8988T (cell line): ENCODE measurements around the gene MRM3.
"Not testable (repeated sequence)": the region's sequence is repeated elsewhere in the genome, so short reads cannot be mapped to it uniquely, and the experiment has no call there.

Source experiments
- DNase-seq: peaks from one replicate; pipeline ENCODE4 v3.0.0; 2011

The MRM3 gene

DNA sequence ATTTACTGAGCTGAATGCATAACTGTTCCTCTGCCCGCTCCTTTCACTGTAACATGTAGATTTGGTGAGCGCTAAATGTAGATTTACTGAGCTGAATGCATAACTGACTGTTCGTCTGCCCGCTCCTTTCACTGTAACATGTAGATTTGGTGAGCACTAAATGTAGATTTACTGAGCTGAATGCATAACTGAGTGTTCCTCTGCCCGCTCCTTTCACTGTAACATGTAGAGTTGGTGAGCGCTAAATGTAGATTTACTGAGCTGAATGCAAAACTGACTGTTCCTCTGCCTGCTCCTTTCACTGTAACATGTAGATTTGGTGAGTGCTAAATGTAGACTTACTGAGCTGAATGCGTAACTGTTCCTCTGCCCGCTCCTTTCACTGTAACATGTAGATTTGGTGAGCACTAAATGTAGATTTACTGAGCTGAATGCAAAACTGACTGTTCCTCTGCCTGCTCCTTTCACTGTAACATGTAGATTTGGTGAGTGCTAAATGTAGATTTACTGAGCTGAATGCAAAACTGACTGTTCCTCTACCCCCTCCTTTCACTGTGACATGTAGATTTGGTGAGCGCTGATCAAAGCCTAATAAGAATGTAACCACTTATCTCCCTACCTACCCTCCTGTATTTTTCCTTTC lies 26.7 kb upstream of the MRM3 start:
- DNase-seq: not testable (repeated sequence)

DNA sequence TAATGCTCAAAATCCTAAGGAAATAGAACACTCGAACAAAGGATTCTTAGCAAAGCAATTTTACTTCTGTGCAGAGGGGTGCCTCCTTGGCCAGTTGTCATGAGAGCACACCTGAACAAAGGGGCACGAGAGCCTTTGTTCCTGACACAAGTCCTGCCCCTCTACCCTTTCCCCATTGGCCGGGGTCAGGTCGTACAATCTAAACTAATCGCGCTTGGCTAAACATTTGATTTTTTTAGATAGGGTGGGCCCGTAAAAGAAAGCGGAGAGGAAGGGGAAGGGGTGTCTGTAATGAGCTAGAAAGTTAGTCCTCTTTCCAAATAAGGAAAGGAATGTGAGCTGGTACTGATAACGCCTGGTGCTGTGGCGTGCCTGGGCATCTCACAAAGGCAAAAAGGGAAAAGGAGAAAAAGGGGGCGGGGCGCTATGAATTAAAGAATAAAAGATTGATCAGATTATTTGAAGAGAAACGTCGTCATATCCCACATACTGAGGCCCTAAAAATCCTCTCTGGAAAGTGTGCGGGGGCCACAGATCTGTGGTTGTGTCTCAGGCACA lies 26.1 kb upstream of the MRM3 start:
- not testable (repeated sequence) for DNase-seq

- DNase-seq: no peak
Observed at GRCh38 chr17:759964-760363, 22.2 kb upstream of the MRM3 start.

DNA sequence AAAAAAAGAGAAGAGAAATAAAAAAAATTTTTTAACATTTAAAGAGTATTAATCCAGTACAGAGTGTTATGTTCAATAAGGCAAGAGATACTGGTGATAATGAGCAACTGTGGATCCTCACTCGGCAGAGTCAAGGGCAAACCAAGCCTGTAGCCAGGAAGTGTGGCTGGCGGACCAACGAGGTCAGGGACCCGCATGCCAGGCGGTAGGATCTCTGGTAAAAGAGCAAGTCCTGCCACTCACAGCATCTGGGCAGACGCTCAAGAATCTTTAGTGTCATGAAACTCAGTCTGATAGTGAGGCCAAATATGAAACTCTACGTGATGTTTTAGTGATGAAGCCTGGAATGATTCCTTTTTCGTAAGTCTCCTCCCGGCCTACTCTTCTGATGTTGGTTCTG lies 21.8 kb upstream of the MRM3 start:
- DNase-seq: no peak

- no peak for DNase-seq
Observed at GRCh38 chr17:767076-767475, 15.1 kb upstream of the MRM3 start.

- no peak for DNase-seq
Observed at GRCh38 chr17:773016-773415, 9.1 kb upstream of the MRM3 start.

DNA sequence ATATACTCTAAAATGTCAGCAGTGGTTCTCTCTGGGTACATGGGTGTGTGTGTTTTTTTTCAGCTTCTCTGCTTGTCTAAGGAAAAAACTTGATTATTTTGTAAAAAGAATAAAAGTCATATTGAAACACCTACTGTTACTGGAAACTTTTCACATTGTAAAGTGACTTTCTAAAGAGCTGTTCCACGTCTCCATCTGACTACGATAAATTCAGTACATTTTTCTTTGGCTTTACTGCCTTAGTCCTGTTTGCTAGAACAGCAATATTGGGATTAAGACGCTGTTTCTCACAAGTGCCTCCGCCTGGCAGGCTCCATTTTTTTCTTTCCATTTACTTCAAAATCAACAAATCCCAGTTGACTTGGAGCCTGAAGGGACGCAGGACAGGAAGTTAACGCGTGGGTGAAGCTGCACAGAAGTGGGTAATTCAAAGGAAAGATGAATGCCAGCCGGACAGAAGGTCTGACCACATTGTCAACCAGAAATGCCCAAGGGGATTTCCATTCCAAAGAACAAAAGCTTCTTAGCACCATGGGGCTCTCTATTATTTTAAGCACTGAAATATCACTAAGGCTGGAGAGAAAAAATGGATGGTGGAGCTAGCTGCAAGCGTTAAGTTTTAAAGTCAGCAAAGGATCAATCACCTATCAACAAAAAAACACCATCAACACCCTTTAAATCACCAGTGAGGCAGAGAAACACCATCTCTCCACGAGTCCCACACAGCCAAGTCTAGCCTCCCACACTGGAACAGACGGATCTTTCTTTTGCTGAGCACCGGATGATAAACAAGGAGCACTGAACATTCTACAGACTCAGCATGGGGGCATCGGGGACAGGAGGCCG lies 8.5 kb upstream of the MRM3 start:
- no peak for DNase-seq

DNA sequence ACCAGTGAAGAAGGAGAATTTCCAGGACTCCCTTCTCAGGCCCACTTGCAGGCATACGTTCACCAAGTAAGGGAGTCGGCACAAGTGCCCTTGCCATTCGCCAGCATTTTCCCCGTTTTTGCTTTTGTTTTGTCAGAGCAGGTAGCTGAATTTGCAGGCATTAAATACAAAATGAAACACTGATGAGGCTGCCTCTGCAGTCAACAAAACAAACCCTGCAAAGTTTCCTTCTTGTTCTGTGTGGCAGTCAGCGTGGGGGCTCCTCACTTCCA lies 7.9 kb upstream of the MRM3 start:
- DNase-seq: no peak

DNA sequence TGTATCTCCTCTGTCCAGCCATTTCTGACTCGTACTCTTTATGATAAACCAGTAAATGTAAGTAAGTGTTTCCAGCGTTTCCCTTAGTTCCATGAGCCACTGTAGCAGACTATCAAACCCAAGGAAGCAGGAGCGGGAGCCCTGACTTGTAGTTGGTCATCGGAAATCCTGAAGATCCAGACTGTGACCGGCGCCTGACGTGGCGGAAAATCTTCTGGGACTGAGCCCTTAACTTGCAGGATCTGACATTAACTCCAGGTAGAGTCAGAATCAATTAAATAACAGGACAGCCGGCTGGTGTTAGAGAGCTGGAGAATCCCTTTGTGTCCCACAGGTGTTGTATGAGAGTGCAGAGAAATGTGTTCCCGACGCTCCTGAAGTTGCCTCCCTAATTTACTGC lies 4.1 kb upstream of the MRM3 start:
- DNase-seq: no peak

DNA sequence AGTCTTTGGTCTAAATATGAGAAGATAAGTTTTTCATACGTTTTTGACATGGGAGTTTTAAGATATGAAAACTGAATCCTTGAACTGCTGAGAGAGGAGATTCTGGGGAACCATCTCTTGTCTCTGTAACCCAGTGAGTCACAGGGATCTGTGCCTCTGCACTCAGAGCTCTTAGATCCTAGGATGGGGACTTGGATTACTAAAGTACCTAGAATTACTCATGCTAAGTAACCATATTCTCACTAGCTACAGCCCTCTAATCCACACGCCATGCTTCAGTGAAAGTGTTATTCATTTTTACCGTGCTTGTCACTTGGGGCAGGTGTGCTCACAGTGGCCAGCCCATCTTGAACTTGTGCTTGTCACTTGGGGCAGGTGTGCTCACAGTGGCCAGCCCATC lies 2.0 kb downstream of the MRM3 start:
- no peak for DNase-seq

DNA sequence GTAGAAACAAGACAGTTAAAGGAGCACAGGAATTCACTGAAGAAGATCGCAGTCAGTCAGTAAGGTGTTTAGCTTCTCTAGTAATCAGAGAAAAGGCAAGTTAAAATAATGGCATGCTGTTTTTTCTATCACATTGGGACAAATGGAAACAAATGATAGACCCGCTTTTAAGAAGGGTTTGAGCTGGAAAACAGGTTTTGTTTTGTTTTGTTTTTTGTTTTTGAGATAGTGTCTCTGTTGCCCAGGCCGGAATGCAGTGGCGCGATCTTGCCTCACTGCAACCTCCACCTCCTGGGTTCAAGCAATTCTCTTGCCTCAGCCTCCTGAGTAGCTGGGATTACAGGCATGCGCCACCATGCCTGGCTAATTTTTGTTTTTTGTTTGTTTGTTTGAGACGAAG lies 3.7 kb downstream of the MRM3 start:
- not testable (repeated sequence) for DNase-seq

GRCh38 chr17:787641-788221 lies 5.6 kb downstream of the MRM3 start:
- no peak for DNase-seq

DNA sequence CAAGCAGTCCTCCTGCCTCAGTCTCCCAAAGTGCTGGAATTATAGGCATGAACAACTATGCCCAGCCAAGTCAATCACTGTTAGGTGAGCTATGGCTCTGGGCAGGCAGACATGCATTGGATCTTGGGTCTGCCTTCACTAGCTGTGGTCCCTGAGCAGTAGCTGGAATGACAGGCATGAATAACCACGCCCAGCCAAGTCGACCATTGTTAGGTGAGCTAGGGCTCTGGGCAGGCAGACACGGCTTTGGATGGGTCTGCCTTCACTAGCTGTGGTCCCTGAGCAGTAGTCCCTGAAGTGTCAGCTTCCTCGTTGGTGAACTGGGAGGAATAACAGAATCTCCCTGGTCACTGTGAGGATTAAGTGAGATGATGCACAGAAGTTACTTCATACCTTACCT lies 6.4 kb downstream of the MRM3 start:
- DNase-seq: no peak

- DNase-seq: no peak
Observed at GRCh38 chr17:789160-789840, 7.1 kb downstream of the MRM3 start.

DNA sequence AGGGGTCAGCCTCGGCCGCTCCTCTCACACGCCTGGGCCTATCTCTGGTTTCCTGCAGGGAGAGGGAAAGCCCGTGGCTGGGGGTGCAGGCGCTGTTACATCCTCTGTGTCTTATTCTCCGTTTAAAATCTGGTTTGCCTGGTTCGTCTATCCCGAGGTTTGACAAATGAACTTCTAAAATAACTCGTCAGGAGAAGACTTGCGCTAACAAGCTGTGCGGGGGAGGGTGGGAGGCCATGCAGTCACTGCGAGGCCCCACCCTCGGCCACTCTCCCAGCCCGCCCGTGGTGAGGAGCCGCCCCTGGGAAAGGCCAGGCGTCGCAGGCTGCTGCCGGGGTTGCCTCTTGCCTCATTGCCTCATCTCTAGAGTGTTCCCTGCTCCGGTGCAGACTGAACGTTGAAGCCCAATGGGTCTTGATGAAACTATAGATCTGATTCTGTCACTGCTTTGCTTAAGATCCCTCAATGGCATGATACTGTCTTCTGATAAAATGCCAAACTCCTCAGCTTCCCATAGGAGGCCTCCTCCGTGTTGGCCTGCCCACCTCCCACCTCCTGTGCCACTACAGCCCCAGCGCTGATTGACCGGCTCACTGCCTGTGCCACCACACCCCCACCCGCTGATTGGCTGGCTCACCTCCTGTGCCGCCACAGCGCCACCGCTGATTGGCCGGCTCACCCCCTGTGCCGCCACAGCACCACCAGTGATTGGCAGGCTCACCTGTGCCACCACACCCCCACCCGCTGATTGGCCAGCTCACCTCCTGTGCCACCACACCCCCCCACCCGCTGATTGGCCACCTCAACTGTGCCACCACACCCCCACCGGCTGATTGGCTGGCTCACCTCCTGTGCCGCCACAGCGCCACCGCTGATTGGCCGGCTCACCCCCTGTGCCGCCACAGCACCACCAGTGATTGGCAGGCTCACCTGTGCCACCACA lies 8.0 kb downstream of the MRM3 start:
- DNase-seq: not testable (repeated sequence)

GRCh38 chr17:790874-791247 lies 8.7 kb downstream of the MRM3 start:
- DNase-seq: not testable (repeated sequence)

GRCh38 chr17:791829-792228 lies 9.7 kb downstream of the MRM3 start:
- no peak for DNase-seq

DNA sequence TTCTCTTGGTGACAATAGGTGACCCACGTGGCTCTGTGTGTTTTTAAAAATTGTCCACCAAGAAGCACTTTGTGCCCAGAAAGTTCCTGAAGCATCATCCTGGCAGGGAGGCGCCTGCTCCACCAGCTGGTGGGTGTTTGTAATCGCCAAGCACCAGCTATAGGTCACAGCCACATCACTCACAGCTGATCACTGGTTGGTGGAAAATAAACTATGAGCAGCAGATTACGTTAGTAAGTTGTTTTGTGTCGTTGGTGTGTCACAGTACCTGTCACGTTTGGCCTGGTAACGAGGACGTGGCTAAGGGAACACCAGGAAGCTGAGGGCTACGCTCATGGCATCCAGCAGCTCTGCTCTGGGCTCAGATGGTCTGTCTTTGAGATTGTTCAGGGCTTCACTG lies 10.1 kb downstream of the MRM3 start:
- DNase-seq: no peak

- DNase-seq: peak; percentile 67
Observed at GRCh38 chr17:794876-795275, 12.7 kb downstream of the MRM3 start.

GRCh38 chr17:795276-795675 lies 13.1 kb downstream of the MRM3 start:
- DNase-seq: no peak

GRCh38 chr17:795721-796120 lies 13.6 kb downstream of the MRM3 start:
- DNase-seq: no peak

DNA sequence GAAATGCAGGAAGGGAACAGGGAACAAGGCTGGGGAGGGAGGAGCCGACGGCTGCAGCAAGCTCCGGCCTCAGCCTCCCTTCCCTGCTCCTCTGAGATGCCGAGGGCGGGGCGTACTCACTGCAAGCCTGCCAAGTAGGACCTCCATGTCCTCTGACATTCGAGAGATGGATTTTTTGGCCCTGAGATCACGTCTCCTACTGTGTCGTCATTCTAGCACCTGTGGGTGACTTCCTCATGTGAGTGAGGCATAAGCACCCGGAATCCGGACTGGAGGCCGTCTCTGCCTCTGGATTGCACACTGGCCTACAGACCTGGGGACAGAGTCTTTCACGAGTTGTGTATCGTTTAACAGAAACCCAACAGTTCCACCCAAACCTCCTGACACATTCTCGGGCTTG lies 14.5 kb downstream of the MRM3 start:
- DNase-seq: no peak
